ENCODE data around the gene TRAPPC2. TPM values are rescaled to one million over a fixed set of nuclear protein-coding genes. Genes with fewer than 3 reads are reported as not detected.

Gene TRAPPC2
- total and polyA plus RNA-seq, 2 of the 13 experiments (the other 11 are each of a cell fraction or from before 2014, with no cell fraction given) = 4.4 to 8.1 TPM

GRCh38 chrX:13734278-13735172 is at the start of gene TRAPPC2, which contains the start of gene OFD1 (continued):
- TF ChIP-seq SP4 (CRISPR knock-in tag; IDR thresholded peaks at IDR 0.05) (0 out of 2 replicates have a peak, but pooled peaks have one; percentile 13), KMT2B (CRISPR knock-in tag; IDR thresholded peaks at IDR 0.05) (peak; percentile 67; the same call in 1 of the 2 replicates), SOX6 (IDR thresholded peaks at IDR 0.05) (no peak), SOX6 (CRISPR knock-in tag; IDR thresholded peaks at IDR 0.05) (peak; percentile 49; the same call in 1 of the 2 replicates), ZNF605 (CRISPR knock-in tag; IDR thresholded peaks at IDR 0.05) (0 out of 2 replicates have a peak, but pooled peaks have one; percentile 41), HDAC1 (CRISPR knock-in tag; IDR thresholded peaks at IDR 0.05) (peak; percentile 53; the same call in 1 of the 2 replicates), BCL3 (CRISPR knock-in tag; IDR thresholded peaks at IDR 0.05) (peak; percentile 39; the same call in 1 of the 2 replicates), ARID4A (CRISPR knock-in tag; IDR thresholded peaks at IDR 0.05; ENCODE audit: borderline replicate concordance) (peak; percentile 63; the same call in 1 of the 2 replicates), GATAD2A (CRISPR knock-in tag; IDR thresholded peaks at IDR 0.05) (peak; percentile 17; the same call in 1 of the 2 replicates), ZNF747 (CRISPR knock-in tag; IDR thresholded peaks at IDR 0.05; ENCODE audit: borderline replicate concordance) (peak; percentile 70; the same call in 1 of the 2 replicates), ZBTB43 (CRISPR knock-in tag; conservative IDR thresholded peaks at IDR 0.05) (no peak), ZZZ3 (CRISPR knock-in tag; IDR thresholded peaks at IDR 0.05; ENCODE audit: borderline replicate concordance) (peak; percentile 26; the same call in 1 of the 2 replicates), ZNF563 (CRISPR knock-in tag; IDR thresholded peaks at IDR 0.05) (0 out of 2 replicates have a peak, but pooled peaks have one; percentile 42), ZNF609 (CRISPR knock-in tag; IDR thresholded peaks at IDR 0.05; ENCODE audit: borderline replicate concordance) (0 out of 2 replicates have a peak, but pooled peaks have one; percentile 12), LBX2 (CRISPR knock-in tag; IDR thresholded peaks at IDR 0.05; ENCODE audit: borderline replicate concordance) (no peak)
